Neural cell (in vitro differentiated cells): ENCODE results near the gene SNPH. TPM values are rescaled to one million over a fixed set of nuclear protein-coding genes. Genes with fewer than 3 reads are reported as not detected.

Experiments
- H2AFZ ChIP-seq: fragments of 200-600, 300-800 bp; sonication (generic), shearing (Covaris generic); 2 replicates; pipeline ENCODE4 v1.6.0; 2014; ENCODE audit warnings: low read depth, mild to moderate bottlenecking, antibody characterized with exemption, low read length, moderate library complexity
- H3F3A ChIP-seq: fragments of 200-600 bp; shearing (Covaris generic); 2 replicates; pipeline ENCODE4 v1.6.1; 2016; ENCODE audit warnings: mild to moderate bottlenecking, moderate library complexity, mixed read lengths, antibody characterized with exemption, low read length; ENCODE audit not compliant: insufficient read depth, poor library complexity, severe bottlenecking
- H3K27ac ChIP-seq: fragments of 200-600, 300-800 bp; sonication (generic), shearing (Covaris generic); 2 replicates; pipeline ENCODE4 v1.5.1; 2014; ENCODE audit warnings: mild to moderate bottlenecking, low read length, moderate library complexity
- H3K27me3 ChIP-seq: fragments of 300-800, 200-600 bp; sonication (generic), shearing (Covaris generic); 2 replicates; pipeline ENCODE4 v1.6.0; 2014; ENCODE audit warnings: mild to moderate bottlenecking, low read depth, low read length, moderate library complexity; ENCODE audit not compliant: insufficient read depth
- H3K36me3 ChIP-seq: fragments of 300-800, 200-600 bp; sonication (generic), shearing (Covaris generic); 2 replicates; pipeline ENCODE4 v1.5.1; 2014; ENCODE audit warnings: mild to moderate bottlenecking, antibody characterized with exemption, low read length, moderate library complexity; ENCODE audit not compliant: insufficient read depth
- H3K4me2 ChIP-seq: fragments of 300-800, 200-600 bp; sonication (generic), shearing (Covaris generic); 2 replicates; pipeline ENCODE4 v1.6.0; 2014; ENCODE audit warnings: mild to moderate bottlenecking, low read length
- H3K4me3 ChIP-seq: fragments of 300-800, 200-600 bp; sonication (generic), shearing (Covaris generic); 2 replicates; pipeline ENCODE4 v1.5.1; 2014; ENCODE audit warnings: mild to moderate bottlenecking, low read length, moderate library complexity
- H3K79me2 ChIP-seq: fragments of 200-600 bp; shearing (Covaris generic); replicated peaks from 2 replicates; pipeline ENCODE4 v1.6.0; 2014; ENCODE audit warnings: mild to moderate bottlenecking, low read length, moderate library complexity; ENCODE audit not compliant: insufficient read depth
- H3K9ac ChIP-seq: fragments of 300-800, 200-600 bp; sonication (generic), shearing (Covaris generic); 2 replicates; pipeline ENCODE4 v1.6.1; 2016; ENCODE audit warnings: mild to moderate bottlenecking, low read length, mixed read lengths
- H3K9me2 ChIP-seq: fragments of 200-600 bp; shearing (Covaris generic); 2 replicates; pipeline ENCODE4 v1.6.1; 2016; ENCODE audit warnings: mild to moderate bottlenecking, low read length, mixed read lengths; ENCODE audit not compliant: insufficient read depth
- H3K9me3 ChIP-seq: fragments of 200-600, 300-800 bp; sonication (generic), shearing (Covaris generic); 2 replicates; pipeline ENCODE4 v1.6.1; 2016; ENCODE audit warnings: mild to moderate bottlenecking, mixed run types, low read length, moderate library complexity, mixed read lengths
- H4K20me1 ChIP-seq: fragments of 200-600 bp; shearing (Covaris generic); 2 replicates; pipeline ENCODE4 v1.6.1; 2016; ENCODE audit warnings: mild to moderate bottlenecking, mixed run types; ENCODE audit not compliant: insufficient read depth
- CTCF ChIP-seq: fragments of 450-650 bp; IDR thresholded peaks from 2 replicates; pipeline ENCODE4 v1.5.1; 2014; ENCODE audit warnings: antibody characterized with exemption, mild to moderate bottlenecking, moderate library complexity; ENCODE audit not compliant: poor library complexity, severe bottlenecking
- EP300 ChIP-seq: fragments of 450-650 bp; conservative IDR thresholded peaks from 2 replicates; pipeline ENCODE4 v1.6.1; 2014; ENCODE audit warnings: antibody characterized with exemption, mild to moderate bottlenecking, moderate library complexity; ENCODE audit not compliant: poor library complexity, severe bottlenecking
- EZH2 ChIP-seq: fragments of 200-600, 300-800 bp; shearing (Covaris generic), sonication (generic); IDR thresholded peaks from 2 replicates; pipeline ENCODE4 v1.6.1; 2014; ENCODE audit warnings: antibody characterized with exemption, low read length, borderline replicate concordance, mild to moderate bottlenecking; ENCODE audit not compliant: insufficient read depth, poor library complexity, severe bottlenecking
- MXI1 ChIP-seq: fragments of 450-650 bp; conservative IDR thresholded peaks from 2 replicates; pipeline ENCODE4 v1.6.1; 2014; ENCODE audit warnings: antibody characterized with exemption, mild to moderate bottlenecking; ENCODE audit not compliant: poor library complexity, severe bottlenecking
- POLR2AphosphoS5 ChIP-seq: IDR thresholded peaks from 2 replicates; pipeline ENCODE4 v1.6.1; 2012
- RAD21 ChIP-seq: fragments of 450-650 bp; conservative IDR thresholded peaks from 2 replicates; pipeline ENCODE4 v1.6.1; 2014; ENCODE audit warnings: antibody characterized with exemption, mild to moderate bottlenecking, moderate library complexity
- SMC3 ChIP-seq: fragments of 450-650 bp; conservative IDR thresholded peaks from 2 replicates; pipeline ENCODE4 v1.6.1; 2014; ENCODE audit warnings: antibody characterized with exemption, mild to moderate bottlenecking, moderate library complexity; ENCODE audit not compliant: poor library complexity
- TAF1 ChIP-seq: IDR thresholded peaks from 2 replicates; pipeline ENCODE4 v1.6.1; 2012; ENCODE audit warnings: low read depth
- polyA plus RNA-seq: library from polyadenylated mRNA; depleted of rRNA; stranded (reverse); fragments of >200 nt; gene quantifications from 2 replicates; pipeline ENCODE4 v1.2.3, GENCODE V29; 2014
- TF ChIP-seq, protein P1 (sequence below): IDR thresholded peaks from 2 replicates; pipeline ENCODE4 v1.6.1; 2012; ENCODE audit warnings: borderline replicate concordance

The SNPH gene
- polyA plus RNA-seq, 1 donor from 2014 or later: 25.6 TPM

DNA sequence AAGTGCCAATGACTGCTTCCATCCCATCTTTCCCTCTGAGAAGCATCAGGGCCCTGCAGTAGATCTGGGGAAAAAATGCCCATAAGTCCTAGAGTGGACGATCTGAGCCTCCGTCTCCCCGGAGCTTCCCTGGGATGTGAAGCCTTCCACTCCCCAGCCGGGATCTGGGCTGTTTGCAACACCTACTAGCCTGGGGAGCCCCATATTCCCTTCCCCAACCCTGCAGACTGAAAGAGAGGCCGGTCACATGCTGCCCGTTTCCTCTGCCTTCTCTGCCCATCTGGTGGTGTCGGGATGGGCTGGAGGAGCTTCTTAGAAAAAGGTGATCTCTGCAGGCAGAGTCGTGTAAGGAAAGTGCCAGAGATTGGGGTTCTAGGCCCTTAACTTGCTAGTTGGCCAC lies 1.1 kb downstream of the SNPH start:
- TF ChIP-seq EZH2: no peak
- TF ChIP-seq POLR2AphosphoS5: no peak
- TF ChIP-seq TAF1: no peak
- TF ChIP-seq, protein P1, sequence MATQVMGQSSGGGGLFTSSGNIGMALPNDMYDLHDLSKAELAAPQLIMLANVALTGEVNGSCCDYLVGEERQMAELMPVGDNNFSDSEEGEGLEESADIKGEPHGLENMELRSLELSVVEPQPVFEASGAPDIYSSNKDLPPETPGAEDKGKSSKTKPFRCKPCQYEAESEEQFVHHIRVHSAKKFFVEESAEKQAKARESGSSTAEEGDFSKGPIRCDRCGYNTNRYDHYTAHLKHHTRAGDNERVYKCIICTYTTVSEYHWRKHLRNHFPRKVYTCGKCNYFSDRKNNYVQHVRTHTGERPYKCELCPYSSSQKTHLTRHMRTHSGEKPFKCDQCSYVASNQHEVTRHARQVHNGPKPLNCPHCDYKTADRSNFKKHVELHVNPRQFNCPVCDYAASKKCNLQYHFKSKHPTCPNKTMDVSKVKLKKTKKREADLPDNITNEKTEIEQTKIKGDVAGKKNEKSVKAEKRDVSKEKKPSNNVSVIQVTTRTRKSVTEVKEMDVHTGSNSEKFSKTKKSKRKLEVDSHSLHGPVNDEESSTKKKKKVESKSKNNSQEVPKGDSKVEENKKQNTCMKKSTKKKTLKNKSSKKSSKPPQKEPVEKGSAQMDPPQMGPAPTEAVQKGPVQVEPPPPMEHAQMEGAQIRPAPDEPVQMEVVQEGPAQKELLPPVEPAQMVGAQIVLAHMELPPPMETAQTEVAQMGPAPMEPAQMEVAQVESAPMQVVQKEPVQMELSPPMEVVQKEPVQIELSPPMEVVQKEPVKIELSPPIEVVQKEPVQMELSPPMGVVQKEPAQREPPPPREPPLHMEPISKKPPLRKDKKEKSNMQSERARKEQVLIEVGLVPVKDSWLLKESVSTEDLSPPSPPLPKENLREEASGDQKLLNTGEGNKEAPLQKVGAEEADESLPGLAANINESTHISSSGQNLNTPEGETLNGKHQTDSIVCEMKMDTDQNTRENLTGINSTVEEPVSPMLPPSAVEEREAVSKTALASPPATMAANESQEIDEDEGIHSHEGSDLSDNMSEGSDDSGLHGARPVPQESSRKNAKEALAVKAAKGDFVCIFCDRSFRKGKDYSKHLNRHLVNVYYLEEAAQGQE: no peak
- TF ChIP-seq RAD21: no peak
- TF ChIP-seq EP300: no peak
- TF ChIP-seq CTCF: no peak
- H3K4me3 ChIP-seq: peak overlapping the region; percentile 93
- H3K9me3 ChIP-seq: no peaks in the 10 kb centered on the region
- no peaks in the 10 kb centered on the region for H3K27me3 ChIP-seq
- peak overlapping the region; percentile 62 for H3K4me2 ChIP-seq
- H3K9me2 ChIP-seq: no peaks in the 10 kb centered on the region
- H3F3A ChIP-seq: no peaks in the 10 kb centered on the region
- peak overlapping the region; percentile 85 for H3K9ac ChIP-seq
- H2AFZ ChIP-seq: no peak overlapping the region
- H3K79me2 ChIP-seq: no peaks in the 10 kb centered on the region
- no peaks in the 10 kb centered on the region for H3K36me3 ChIP-seq
- H3K27ac ChIP-seq: peak overlapping the region; percentile 59
- H4K20me1 ChIP-seq: no peaks in the 10 kb centered on the region

GRCh38 chr20:1267809-1268374 lies 1.8 kb downstream of the SNPH start:
- no peaks in the 10 kb centered on the region for H3K27me3 ChIP-seq
- H3K9ac ChIP-seq: no peak overlapping the region
- no peaks in the 10 kb centered on the region for H3K9me3 ChIP-seq
- no peak for TF ChIP-seq POLR2AphosphoS5
- TF ChIP-seq SMC3: no peak
- TF ChIP-seq EZH2: no peak
- TF ChIP-seq, protein P1: no peak
- TF ChIP-seq RAD21: no peak
- no peak for TF ChIP-seq CTCF
- no peak for TF ChIP-seq TAF1
- TF ChIP-seq EP300: no peak
- TF ChIP-seq MXI1: no peak
- peaks cover 6% of the 10 kb centered on the region for H3K36me3 ChIP-seq
- no peaks in the 10 kb centered on the region for H3K9me2 ChIP-seq
- peak overlapping the region; percentile 93 for H3K4me3 ChIP-seq
- H3K27ac ChIP-seq: no peak overlapping the region
- H3F3A ChIP-seq: no peaks in the 10 kb centered on the region
- H3K4me2 ChIP-seq: no peak overlapping the region
- no peaks in the 10 kb centered on the region for H4K20me1 ChIP-seq
- no peak overlapping the region for H2AFZ ChIP-seq
- H3K79me2 ChIP-seq: no peaks in the 10 kb centered on the region
